HCT116 (cell line): ENCODE measurements around the gene WDR55. TPM values are rescaled to one million over a fixed set of nuclear protein-coding genes. Genes with fewer than 3 reads are reported as not detected.

Source experiments
- ATAC-seq: fragments of 200-7000 bp; cut with Tn5 transposase; 2 replicates; pipeline ENCODE4 v1.9.1; 2020; ENCODE audit warnings: mild to moderate bottlenecking, moderate library complexity
- BruUV-seq: library from RNA; stranded (reverse); fragments of 400-500 nt; replicated peaks from 2 replicates; lab custom pipeline; 2021; lab: Mats Ljungman, UMichigan
- CTCF ChIA-PET: fragments of 300-600 bp; sonication (Branson Sonifier 250); formaldehyde crosslinking; loops from one replicate; lab custom pipeline; 2021; ENCODE audit warnings: antibody characterized with exemption; lab: Charles Lee
- POLR2A ChIA-PET: fragments of 300-600, 350-600 bp; sonication (Branson Sonifier 250); formaldehyde crosslinking; loops from one replicate; lab custom pipeline; 2021; ENCODE audit warnings: antibody characterized with exemption; lab: Charles Lee
- RAD21 ChIA-PET, 2 experiments: fragments of 300-600 bp; sonication (Branson Sonifier 250); formaldehyde crosslinking; loops; one replicate each; lab custom pipeline; 2023; ENCODE audit warnings: low total read pairs in 2 of 2; ENCODE audit not compliant: uncharacterized antibody in 2 of 2, unreplicated experiment in 2 of 2, low non-redundant PET in 1 of 2; lab: Charles Lee
- DNase-seq: peaks from one replicate; pipeline ENCODE4 v3.0.0-alpha.2; 2010; ENCODE audit warnings: low read depth, low spot score
- H2AFZ ChIP-seq: fragments of 200-600 bp; shearing (Covaris generic), sonication (generic); 2 replicates; pipeline ENCODE4 v1.6.1; 2017; ENCODE audit warnings: low read depth, mixed run types, mixed read lengths, antibody characterized with exemption, low read length; ENCODE audit not compliant: poor library complexity, severe bottlenecking
- H3K27ac ChIP-seq: 2 replicates; pipeline ENCODE4 v1.5.1; 2012; ENCODE audit warnings: low read depth, low read length
- H3K27me3 ChIP-seq: fragments of 200-600 bp; sonication (generic); 2 replicates; pipeline ENCODE4 v1.6.1; 2016; ENCODE audit warnings: mixed run types, low read length, mixed read lengths; ENCODE audit not compliant: insufficient read depth
- H3K36me3 ChIP-seq, 2 experiments: fragments of 200-500 bp in 1 of 2; fragments of 200-600 bp in 1 of 2; sonication (Bioruptor generic) in 1 of 2; sonication (generic) in 1 of 2; 2 replicates each; pipeline versions ENCODE4 v1.5.1 to v1.6.1; 2014 to 2016; ENCODE audit warnings: low read length in 2 of 2, inconsistent platforms in 1 of 2, mixed read lengths in 1 of 2, mixed run types in 1 of 2; ENCODE audit not compliant: insufficient read depth in 2 of 2, control insufficient read depth in 1 of 2
- H3K4me1 ChIP-seq, 2 experiments: fragments of 200-600 bp in 1 of 2; sonication (generic) in 1 of 2; 2 replicates each; pipeline versions ENCODE4 v1.5.1 to v1.6.1; 2012 to 2017; ENCODE audit warnings: low read length in 2 of 2, inconsistent platforms in 1 of 2, mild to moderate bottlenecking in 1 of 2, mixed read lengths in 1 of 2, mixed run types in 1 of 2, moderate library complexity in 1 of 2; ENCODE audit not compliant: insufficient read depth in 2 of 2, control insufficient read depth in 1 of 2
- H3K4me2 ChIP-seq: fragments of 200-600 bp; sonication (generic); 2 replicates; pipeline ENCODE4 v1.6.1; 2017; ENCODE audit warnings: mixed run types, low read length, mixed read lengths
- H3K4me3 ChIP-seq, 2 experiments: fragments of 200-600 bp in 1 of 2; sonication (generic) in 1 of 2; replicated peaks in 1 of 2; 2 replicates each; pipeline ENCODE4 v1.5.1; 2011 to 2016; ENCODE audit warnings: low read length in 2 of 2, control low read depth in 1 of 2, low read depth in 1 of 2, mild to moderate bottlenecking in 1 of 2, mixed read lengths in 1 of 2, mixed run types in 1 of 2
- H3K79me2 ChIP-seq: fragments of 200-600 bp; sonication (generic); 2 replicates; pipeline ENCODE4 v1.6.1; 2017; ENCODE audit warnings: mild to moderate bottlenecking, mixed run types, low read length, moderate library complexity, mixed read lengths; ENCODE audit not compliant: insufficient read depth
- H3K9ac ChIP-seq: fragments of 200-600 bp; sonication (generic); 2 replicates; pipeline ENCODE4 v1.6.1; 2016; ENCODE audit warnings: low read length, mixed read lengths
- H3K9me2 ChIP-seq: fragments of 200-600 bp; sonication (generic), shearing (Covaris generic); 2 replicates; pipeline ENCODE4 v1.6.1; 2017; ENCODE audit warnings: mixed run types, mild to moderate bottlenecking, moderate library complexity; ENCODE audit not compliant: insufficient read depth
- H3K9me3 ChIP-seq, 2 experiments: fragments of 200-500 bp in 1 of 2; fragments of 200-600 bp in 1 of 2; sonication (Bioruptor generic) in 1 of 2; sonication (generic) in 1 of 2; 2 replicates each; pipeline ENCODE4 v1.6.1; 2014 to 2017; ENCODE audit warnings: low read length in 2 of 2, mixed read lengths in 2 of 2, inconsistent platforms in 1 of 2, low read depth in 1 of 2, mild to moderate bottlenecking in 1 of 2, mixed run types in 1 of 2, moderate library complexity in 1 of 2; ENCODE audit not compliant: control insufficient read depth in 1 of 2, insufficient read depth in 1 of 2
- H4K20me1 ChIP-seq: fragments of 200-600 bp; sonication (generic), shearing (Covaris generic); 2 replicates; pipeline ENCODE4 v1.6.1; 2017; ENCODE audit warnings: mixed run types, mild to moderate bottlenecking, moderate library complexity; ENCODE audit not compliant: insufficient read depth
- CBX3 ChIP-seq: IDR thresholded peaks from 2 replicates; pipeline ENCODE4 v1.6.1; 2012; ENCODE audit warnings: low read depth
- EGR1 ChIP-seq: IDR thresholded peaks from 2 replicates; pipeline ENCODE4 v1.6.1; 2012; ENCODE audit warnings: low read depth
- EZH2phosphoT487 ChIP-seq: fragments of 200-600 bp; IDR thresholded peaks from 2 replicates; pipeline ENCODE4 v1.6.1; 2018; ENCODE audit warnings: antibody characterized with exemption, borderline replicate concordance
- FOSL1 ChIP-seq: IDR thresholded peaks from 2 replicates; pipeline ENCODE4 v1.6.1; 2012; ENCODE audit warnings: low read depth
- JUND ChIP-seq: IDR thresholded peaks from 2 replicates; pipeline ENCODE4 v1.6.1; 2012
- POLR2A ChIP-seq: IDR thresholded peaks from 2 replicates; pipeline ENCODE4 v1.7.0; 2011; ENCODE audit warnings: borderline replicate concordance; ENCODE audit not compliant: insufficient read depth, insufficient read length; ENCODE audit errors: extremely low read depth
- SIN3A ChIP-seq: IDR thresholded peaks from 2 replicates; pipeline ENCODE4 v1.6.1; 2012; ENCODE audit warnings: low read depth
- SRF ChIP-seq: IDR thresholded peaks from 2 replicates; pipeline ENCODE4 v1.6.1; 2012; ENCODE audit warnings: low read depth
- TCF7L2 ChIP-seq: IDR thresholded peaks from 2 replicates; pipeline ENCODE4 v1.7.0; 2011; ENCODE audit warnings: borderline replicate concordance, inconsistent platforms; ENCODE audit not compliant: insufficient read depth, insufficient read length; ENCODE audit errors: extremely low read depth
- YY1 ChIP-seq: IDR thresholded peaks from 2 replicates; pipeline ENCODE4 v1.6.1; 2011; ENCODE audit warnings: low read length, low read depth, moderate library complexity, mild to moderate bottlenecking; ENCODE audit not compliant: insufficient replicate concordance; ENCODE audit errors: extremely low read depth
- ZFX ChIP-seq: fragments of 450-650 bp; IDR thresholded peaks from 2 replicates; pipeline ENCODE4 v1.6.1; 2017
- ZNF274 ChIP-seq: fragments of 200-500 bp; sonication (Bioruptor generic); IDR thresholded peaks from 2 replicates; pipeline ENCODE4 v1.6.1; 2014; ENCODE audit warnings: mild to moderate bottlenecking, low read depth, low read length, inconsistent platforms
- intact Hi-C: fragments of 100-400 bp; cut with micrococcal nuclease; formaldehyde crosslinking; loops from 2 replicates; pipeline ENCODE4 v1.10.0; 2022
- total RNA-seq: library from RNA; stranded (reverse); gene quantifications from one replicate; pipeline ENCODE4 v1.2.1, GENCODE V29; 2021; ENCODE audit not compliant: unreplicated experiment
- TF ChIP-seq, protein P1 (sequence below): IDR thresholded peaks from 2 replicates; pipeline ENCODE4 v1.6.1; 2012; ENCODE audit warnings: low read depth
- TF ChIP-seq, protein P2 (sequence below): IDR thresholded peaks from 2 replicates; pipeline ENCODE4 v1.6.1; 2012

Gene WDR55
- total RNA-seq, 1 experiment from 2014 or later = 37.2 TPM

DNA sequence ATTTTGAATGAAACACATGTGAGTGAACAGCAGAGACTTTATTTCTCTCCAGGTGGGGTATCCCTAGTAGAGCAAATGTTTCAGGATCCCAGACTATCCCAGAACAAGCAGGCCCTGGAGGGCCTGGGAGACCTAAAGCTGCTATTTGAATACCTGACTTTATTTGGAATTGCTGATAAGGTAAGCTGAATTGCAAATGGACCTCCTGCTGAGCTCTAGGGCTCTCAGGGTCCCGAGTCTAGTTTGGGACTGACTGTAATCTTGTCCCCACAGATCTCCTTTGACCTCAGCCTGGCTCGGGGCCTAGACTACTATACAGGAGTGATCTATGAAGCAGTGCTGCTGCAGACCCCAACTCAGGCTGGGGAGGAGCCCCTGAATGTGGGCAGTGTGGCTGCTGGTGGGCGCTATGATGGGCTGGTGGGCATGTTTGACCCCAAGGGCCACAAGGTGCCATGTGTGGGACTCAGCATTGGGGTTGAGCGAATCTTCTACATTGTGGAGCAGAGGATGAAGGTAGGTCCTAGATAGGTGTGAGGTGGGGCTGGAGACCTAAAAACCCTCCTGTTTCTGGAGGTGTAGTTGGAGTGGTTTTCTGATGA is 32.3 kb downstream of the WDR55 start:
- DNase-seq = no peak
- ATAC-seq = no peak
- H4K20me1 ChIP-seq = no peaks in the 10 kb centered on the region
- no peaks in the 10 kb centered on the region for H3K27me3 ChIP-seq
- no peaks in the 10 kb centered on the region for H3K9me2 ChIP-seq
- no peak overlapping the region for H3K9ac ChIP-seq
- H3K79me2 ChIP-seq = peaks cover 62% of the 10 kb centered on the region
- ChIA-PET CTCF (no interaction called here), POLR2A (interaction anchor here (0.6 to 0.9 kb wide), 2 partner anchors 286 to 296 kb away, joined by 3 to 5 read pairs; no protein-coding TSS in a partner anchor), RAD21 (no interaction called here)
- H3K4me2 ChIP-seq = no peak overlapping the region
- H3K9me3 ChIP-seq = no peaks in the 10 kb centered on the region
- no peak overlapping the region for H3K4me3 ChIP-seq
- peaks cover 3 to 17% of the 10 kb centered on the region in 2 experiments for H3K4me1 ChIP-seq
- intact Hi-C loops = no loop called here
- no TSS peak for BruUV-seq
- no peak overlapping the region for H3K27ac ChIP-seq
- TF ChIP-seq SIN3A = no peak
- no peak overlapping the region for H2AFZ ChIP-seq
- H3K36me3 ChIP-seq = peaks cover 55 to 57% of the 10 kb centered on the region in 2 experiments

- Histone ChIP-seq H3K79me2 (peaks cover 35% of the 10 kb centered on the region), H3K4me3 (peak within 1 kb of the TSS; percentile 92), H4K20me1 (no peaks in the 10 kb centered on the region), H3K9me2 (no peaks in the 10 kb centered on the region), H3K27ac (peak within 1 kb of the TSS; percentile 54), H3K27me3 (no peaks in the 10 kb centered on the region), H3K4me1 (peaks cover 3 to 12% of the 10 kb centered on the region in 2 experiments), H3K9me3 (no peaks in the 10 kb centered on the region), H3K4me2 (peak within 1 kb of the TSS; percentile 91), H3K9ac (peak within 1 kb of the TSS; percentile 79), H3K36me3 (peaks cover 65 to 73% of the 10 kb centered on the region in 2 experiments), H2AFZ (no peak within 1 kb of the TSS)
- RAD21 ChIA-PET = no interaction called here
- CTCF ChIA-PET = interaction anchor here (0.9 to 1.1 kb wide), 4 partner anchors 11 to 337 kb away, joined by 3 to 5 read pairs (median 4); no protein-coding TSS in a partner anchor
- DNase-seq = peak; percentile 98
- intact Hi-C loops = loop anchor here (1.0 to 2.0 kb wide), 2 partner anchors 9 to 300 kb away; partner anchors contain the start of gene ANKHD1
- TSS peak; percentile 44 for BruUV-seq
- POLR2A ChIA-PET = interaction anchor here (0.8 to 1.1 kb wide), 3 partner anchors 10 to 18 kb away, joined by 3 to 15 read pairs (median 13); partner anchors contain the start of genes HARS1 and HARS2
- ATAC-seq = peak; percentile 99
- TF ChIP-seq ZNF274 (no peak), POLR2A (no peak), ZFX (no peak), YY1 (peak; percentile 97), EZH2phosphoT487 (no peak), EGR1 (peak; percentile 9; the same call in 1 of the 2 replicates), SRF (peak; percentile 79), TCF7L2 (no peak), JUND (no peak), FOSL1 (no peak), CBX3 (peak; percentile 15; the same call in 1 of the 2 replicates)
- TF ChIP-seq, protein P1, sequence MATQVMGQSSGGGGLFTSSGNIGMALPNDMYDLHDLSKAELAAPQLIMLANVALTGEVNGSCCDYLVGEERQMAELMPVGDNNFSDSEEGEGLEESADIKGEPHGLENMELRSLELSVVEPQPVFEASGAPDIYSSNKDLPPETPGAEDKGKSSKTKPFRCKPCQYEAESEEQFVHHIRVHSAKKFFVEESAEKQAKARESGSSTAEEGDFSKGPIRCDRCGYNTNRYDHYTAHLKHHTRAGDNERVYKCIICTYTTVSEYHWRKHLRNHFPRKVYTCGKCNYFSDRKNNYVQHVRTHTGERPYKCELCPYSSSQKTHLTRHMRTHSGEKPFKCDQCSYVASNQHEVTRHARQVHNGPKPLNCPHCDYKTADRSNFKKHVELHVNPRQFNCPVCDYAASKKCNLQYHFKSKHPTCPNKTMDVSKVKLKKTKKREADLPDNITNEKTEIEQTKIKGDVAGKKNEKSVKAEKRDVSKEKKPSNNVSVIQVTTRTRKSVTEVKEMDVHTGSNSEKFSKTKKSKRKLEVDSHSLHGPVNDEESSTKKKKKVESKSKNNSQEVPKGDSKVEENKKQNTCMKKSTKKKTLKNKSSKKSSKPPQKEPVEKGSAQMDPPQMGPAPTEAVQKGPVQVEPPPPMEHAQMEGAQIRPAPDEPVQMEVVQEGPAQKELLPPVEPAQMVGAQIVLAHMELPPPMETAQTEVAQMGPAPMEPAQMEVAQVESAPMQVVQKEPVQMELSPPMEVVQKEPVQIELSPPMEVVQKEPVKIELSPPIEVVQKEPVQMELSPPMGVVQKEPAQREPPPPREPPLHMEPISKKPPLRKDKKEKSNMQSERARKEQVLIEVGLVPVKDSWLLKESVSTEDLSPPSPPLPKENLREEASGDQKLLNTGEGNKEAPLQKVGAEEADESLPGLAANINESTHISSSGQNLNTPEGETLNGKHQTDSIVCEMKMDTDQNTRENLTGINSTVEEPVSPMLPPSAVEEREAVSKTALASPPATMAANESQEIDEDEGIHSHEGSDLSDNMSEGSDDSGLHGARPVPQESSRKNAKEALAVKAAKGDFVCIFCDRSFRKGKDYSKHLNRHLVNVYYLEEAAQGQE = no peak
- TF ChIP-seq, protein P2, sequence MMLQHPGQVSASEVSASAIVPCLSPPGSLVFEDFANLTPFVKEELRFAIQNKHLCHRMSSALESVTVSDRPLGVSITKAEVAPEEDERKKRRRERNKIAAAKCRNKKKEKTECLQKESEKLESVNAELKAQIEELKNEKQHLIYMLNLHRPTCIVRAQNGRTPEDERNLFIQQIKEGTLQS = no peak
Measured at GRCh38 chr5:140700177-140701144, 35.8 kb downstream of the WDR55 start, which contains the start of gene ZMAT2. Gene ZMAT2 (plus strand): TSS chr5:140700447. CDS start chr5:140700461, 14 bp downstream.
